HG03469 (cell line): ENCODE data around the gene WNT1.

Source experiments
- ATAC-seq: cut with Tn5 transposase; IDR thresholded peaks from one replicate; pipeline ENCODE4 v1.9.1; 2021; ENCODE audit warnings: mild to moderate bottlenecking, moderate library complexity, moderate number of reproducible peaks; ENCODE audit not compliant: unreplicated experiment

WNT1 gene

GRCh38 chr12:48960834-48961233, 17.3 kb upstream of the WNT1 start:
- ATAC-seq = no peak

GRCh38 chr12:48961331-48961730, 16.8 kb upstream of the WNT1 start:
- no peak for ATAC-seq

GRCh38 chr12:48961801-48962200, 16.3 kb upstream of the WNT1 start:
- no peak for ATAC-seq

- no peak for ATAC-seq
Measured at GRCh38 chr12:48965298-48965838, 12.8 kb upstream of the WNT1 start.

- ATAC-seq = no peak
Measured at GRCh38 chr12:48966177-48966895, 11.8 kb upstream of the WNT1 start.

- no peak for ATAC-seq
Measured at GRCh38 chr12:48967991-48968390, 10.1 kb upstream of the WNT1 start.

GRCh38 chr12:48968467-48968866, 9.7 kb upstream of the WNT1 start:
- ATAC-seq = no peak

- no peak for ATAC-seq
Measured at GRCh38 chr12:48969160-48969771, 8.9 kb upstream of the WNT1 start.

GRCh38 chr12:48969833-48970701, 8.1 kb upstream of the WNT1 start:
- no peak for ATAC-seq

GRCh38 chr12:48970702-48971334, 7.3 kb upstream of the WNT1 start:
- no peak for ATAC-seq

- ATAC-seq = no peak
Measured at GRCh38 chr12:48972213-48972951, 5.7 kb upstream of the WNT1 start.

- ATAC-seq = no peak
Measured at GRCh38 chr12:48972952-48973483, 5.1 kb upstream of the WNT1 start.

- no peak for ATAC-seq
Measured at GRCh38 chr12:48973531-48973930, 4.6 kb upstream of the WNT1 start.

- no peak for ATAC-seq
Measured at GRCh38 chr12:48973941-48974673, 4.0 kb upstream of the WNT1 start.

- ATAC-seq = peak; percentile 40
Measured at GRCh38 chr12:48977290-48978281, 536 bp upstream of the WNT1 start.

- no peak for ATAC-seq
Measured at GRCh38 chr12:48978741-48979601, 849 bp downstream of the WNT1 start.
